Heart right ventricle (tissue), 16 donors: ENCODE results near the gene BCORL1. TPM values are rescaled to one million over a fixed set of nuclear protein-coding genes. Genes with fewer than 3 reads are reported as not detected.

ENCODE experiments used
- ATAC-seq, 8 donors: fragments of 200-7000 bp; cut with Tn5 transposase; one replicate each; pipeline ENCODE4 v1.9.1; 2020; ENCODE audit warnings: mild to moderate bottlenecking in 8 of 8, moderate library complexity in 8 of 8, moderate number of reproducible peaks in 1 of 8
- DNase-seq, 2 donors: peaks; one replicate each; pipeline ENCODE4 v3.0.0-alpha.2; 2020
- H3K27ac ChIP-seq, 10 donors: fragments of 200-600 bp; sonication (generic) in 2 of 10; one replicate each; pipeline versions ENCODE4 v1.5.0 to v1.8.0; 2020 to 2022; ENCODE audit warnings: mild to moderate bottlenecking in 3 of 10
- H3K27me3 ChIP-seq, 7 donors: fragments of 200-600 bp; one replicate each; pipeline ENCODE4 v1.8.0; 2021 to 2022; ENCODE audit warnings: mild to moderate bottlenecking in 2 of 7
- H3K36me3 ChIP-seq, 9 donors: fragments of 200-600 bp; sonication (generic) in 1 of 9; one replicate each; pipeline versions ENCODE4 v1.5.0 to v1.8.0; 2020 to 2022; ENCODE audit warnings: mild to moderate bottlenecking in 2 of 9
- H3K4me1 ChIP-seq, 9 donors: fragments of 200-600 bp; sonication (generic) in 1 of 9; one replicate each; pipeline versions ENCODE4 v1.5.0 to v1.8.0; 2020 to 2022; ENCODE audit warnings: mild to moderate bottlenecking in 4 of 9
- H3K4me3 ChIP-seq, 10 donors: fragments of 200-600 bp; sonication (generic) in 2 of 10; one replicate each; pipeline versions ENCODE4 v1.5.0 to v1.8.0; 2020 to 2022; ENCODE audit warnings: mild to moderate bottlenecking in 7 of 10, moderate library complexity in 2 of 10
- H3K9me3 ChIP-seq, 11 donors: fragments of 200-600 bp in 10 of 11; sonication (generic) in 2 of 11; one replicate each; pipeline versions ENCODE4 v1.5.0 to v1.8.0; 2013 to 2022; ENCODE audit warnings: mild to moderate bottlenecking in 2 of 11, control low read depth in 1 of 11, moderate library complexity in 1 of 11
- CTCF ChIP-seq, 9 donors: fragments of 200-600 bp; sonication (generic) in 2 of 9; IDR thresholded peaks; one replicate each; pipeline versions ENCODE4 v1.5.0 to v1.8.0; 2021 to 2022; ENCODE audit warnings: antibody characterized with exemption in 9 of 9, mild to moderate bottlenecking in 5 of 9, moderate library complexity in 1 of 9
- WGBS, 2 donors: extraction: QIAGEN DNeasy Blood & Tissue Kit; methylation state at CpG; one replicate each; pipeline ENCODE4 v1.1.7; 2013; ENCODE audit warnings: inconsistent platforms in 1 of 2; 5-methylcytosine and 5-hydroxymethylcytosine counted together
- intact Hi-C, 10 donors: fragments of 100-400 bp; cut with DNase I; formaldehyde crosslinking; loops; one replicate each; pipeline versions ENCODE4 v1.11.1 to v1.14.2; 2022
- polyA plus RNA-seq, 2 donors: library from polyadenylated mRNA; stranded (reverse); fragments of 200-250 nt; gene quantifications; one replicate each; pipeline ENCODE4 v1.2.3, GENCODE V29; 2013
- total RNA-seq, 10 donors: library from RNA; stranded (reverse); fragmentation: NEBNext Ultra II Directional in 3 of 10; extraction: Animal tissue kit (Norgen Biotek cat#: 25700) in 3 of 10; gene quantifications; one replicate each; pipeline versions ENCODE4 v1.2.1 to v1.2.4, GENCODE V29; 2021 to 2023
- donor health status: Arrhythmogenic right ventricular cardiomyopathy.
- donor health status: ischemic (EF 13 %, LVEDD 7.1; RV severe dilation, severe dysfunction).
- donor health status: healthy with polysubstance abuse.
- donor health status: DM: no; HTN: yes; CAD: no.
- donor health status: DM: no; HTN: no; CAD: no.
- donor health status: ischemic (EF 25% LVEDD 6.9; RV normal size, moderate dysfunction).
- donor health status: ischemic (EF 25% LVEDD 5.7; RV mildly dilated, moderate dysfunction).
- donor health status: healthy.
- donor health status: DM: yes; HTN: yes; CAD: no.
- donor health status: Ischemic cardiomyopathy.
- donor health status: ischemic (EF 35%, LVEDD 5.7; RV mildly dilated, moderate dysfunction).
- donor health status: nonischemic (EF 11% LVEDD 7.7; RV severe dilation, severe dysfunction).
- donor health status: DM: yes; HTN: yes; CAD: no.
- donor health status: PGD.
- donor health status: ischemic (EF 29% LVEDD 5.4; RV normal size, mild dysfunction).
- donor health status: nonischemic (EF 23%, LVEDD 6.1; RV moderate dilation, normal function).

The BCORL1 gene
- total and polyA plus RNA-seq, 12 donors, result 2.1 to 12.8 (median 7.8) TPM

GRCh38 chrX:129957241-129958082 is 25.0 kb upstream of the BCORL1 start:
- no peaks in the 10 kb centered on the region for H3K36me3 ChIP-seq
- DNase-seq (peak; percentile 62 to 67), ATAC-seq (peak; percentile 79 to 93 (median 84))
- intact Hi-C loops, result no loop called here
- peaks cover 0 to 17% (median 0%) of the 10 kb centered on the region in 9 donors for H3K4me1 ChIP-seq
- no peaks in the 10 kb centered on the region for H3K9me3 ChIP-seq
- WGBS, 2 donors, result 8 to 11% methylated on average over 32 to 48 of the region's 56 CpGs
- TF ChIP-seq CTCF (IDR thresholded peaks at IDR 0.05), result no peak
- peak overlapping the region; percentile 32 to 54 (median 48) for H3K4me3 ChIP-seq
- H3K27ac ChIP-seq, result peak overlapping the region in 9 of 10 donors; percentile 19 to 86 (median 60)
- peaks cover 0 to 6% (median 0%) of the 10 kb centered on the region in 7 donors for H3K27me3 ChIP-seq

GRCh38 chrX:129958083-129958465 is 24.4 kb upstream of the BCORL1 start:
- no peaks in the 10 kb centered on the region for H3K36me3 ChIP-seq
- H3K9me3 ChIP-seq, result no peaks in the 10 kb centered on the region
- H3K4me3 ChIP-seq, result peak overlapping the region in 2 of 10 donors; percentile 47 to 49
- ATAC-seq (peak in 1 of 8 donors; percentile 12), DNase-seq (no peak)
- peaks cover 0 to 15% (median 0%) of the 10 kb centered on the region in 9 donors for H3K4me1 ChIP-seq
- H3K27me3 ChIP-seq, result peaks cover 0 to 3% (median 0%) of the 10 kb centered on the region in 7 donors
- 66 to 69% methylated on average over 7 of the region's 7 CpGs for WGBS, 2 donors
- H3K27ac ChIP-seq, result peak overlapping the region in 3 of 10 donors; percentile 52 to 86 (median 65)
- TF ChIP-seq CTCF (IDR thresholded peaks at IDR 0.05), result no peak
- intact Hi-C loops, result no loop called here

GRCh38 chrX:129958814-129959492 is 23.5 kb upstream of the BCORL1 start:
- Histone ChIP-seq H3K4me3 (no peak overlapping the region), H3K4me1 (peaks cover 0 to 15% (median 0%) of the 10 kb centered on the region in 9 donors), H3K36me3 (no peaks in the 10 kb centered on the region), H3K27ac (no peak overlapping the region), H3K27me3 (no peaks in the 10 kb centered on the region), H3K9me3 (no peaks in the 10 kb centered on the region)
- no peak for DNase-seq
- no peak for TF ChIP-seq CTCF (IDR thresholded peaks at IDR 0.05)
- ATAC-seq, result no peak
- intact Hi-C loops, result no loop called here
- WGBS, 2 donors, result 53 to 63% methylated on average over 13 of the region's 13 CpGs

GRCh38 chrX:129959493-129959832 is 23.0 kb upstream of the BCORL1 start:
- Histone ChIP-seq H3K27me3 (no peaks in the 10 kb centered on the region), H3K27ac (no peak overlapping the region), H3K36me3 (no peaks in the 10 kb centered on the region), H3K9me3 (no peaks in the 10 kb centered on the region), H3K4me1 (peaks cover 0 to 15% (median 0%) of the 10 kb centered on the region in 9 donors), H3K4me3 (no peak overlapping the region)
- no peak for DNase-seq
- intact Hi-C loops, result no loop called here
- 9 to 30% methylated on average over 19 of the region's 19 CpGs for WGBS, 2 donors
- TF ChIP-seq CTCF (IDR thresholded peaks at IDR 0.05), result no peak
- peak in 3 of 8 donors; percentile 34 to 67 (median 43) for ATAC-seq
